ENCODE measurements around the gene SUOX.

SUOX gene

GRCh38 chr12:56028511-56029165 is 31.6 kb downstream of the SUOX start:
- DNase-seq, result no peak

DNA sequence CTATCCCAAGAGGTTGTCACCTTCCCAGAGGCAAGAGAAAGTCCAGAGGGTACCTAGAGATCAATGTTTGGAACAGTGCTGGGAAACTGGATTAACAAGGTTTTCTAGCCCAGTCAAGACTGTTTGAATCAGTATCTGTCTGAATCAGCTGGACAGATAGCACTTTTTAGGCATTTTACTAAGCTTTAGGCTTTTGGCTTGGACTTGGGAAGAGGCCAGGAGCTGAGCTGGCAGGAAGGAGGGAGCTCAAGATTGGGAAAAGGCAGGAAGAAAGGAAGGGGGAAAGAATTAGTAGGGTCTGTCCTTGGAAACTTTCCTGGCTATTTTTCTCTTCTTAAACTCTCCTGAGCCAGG is 32.1 kb downstream of the SUOX start:
- DNase-seq, result no peak

GRCh38 chr12:56029666-56030293 is 32.7 kb downstream of the SUOX start:
- DNase-seq, result no peak

GRCh38 chr12:56031987-56032386 is 34.9 kb downstream of the SUOX start:
- DNase-seq, result no peak

DNA sequence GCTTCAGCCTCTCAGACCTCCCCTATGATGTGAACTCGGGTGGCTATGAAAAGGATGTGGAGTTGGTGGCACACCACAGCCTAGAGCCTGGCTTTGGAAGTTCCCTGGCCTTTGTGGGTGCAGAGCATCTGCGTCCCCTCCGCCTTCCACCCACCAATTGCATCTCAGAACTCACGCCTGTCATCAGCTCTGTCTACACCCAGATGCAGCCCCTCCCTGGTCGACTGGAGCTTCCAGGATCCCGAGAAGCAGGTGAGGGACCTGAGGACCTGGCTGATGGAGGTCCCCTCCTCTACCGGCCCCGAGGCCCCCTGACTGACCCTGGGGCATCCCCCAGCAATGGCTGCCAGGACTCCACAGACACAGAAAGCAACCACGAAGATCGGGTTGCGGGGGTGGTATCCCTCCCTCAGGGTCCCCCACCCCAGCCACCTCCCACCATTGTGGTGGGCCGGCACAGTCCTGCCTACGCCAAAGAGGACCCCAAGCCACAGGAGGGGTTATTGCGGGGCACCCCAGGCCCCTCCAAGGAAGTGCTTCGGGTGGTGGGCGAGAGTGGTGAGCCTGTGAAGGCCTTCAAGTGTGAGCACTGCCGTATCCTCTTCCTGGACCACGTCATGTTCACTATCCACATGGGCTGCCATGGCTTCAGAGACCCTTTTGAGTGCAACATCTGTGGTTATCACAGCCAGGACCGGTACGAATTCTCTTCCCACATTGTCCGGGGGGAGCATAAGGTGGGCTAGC is 37.7 kb downstream of the SUOX start:
- DNase-seq, result no peak

DNA sequence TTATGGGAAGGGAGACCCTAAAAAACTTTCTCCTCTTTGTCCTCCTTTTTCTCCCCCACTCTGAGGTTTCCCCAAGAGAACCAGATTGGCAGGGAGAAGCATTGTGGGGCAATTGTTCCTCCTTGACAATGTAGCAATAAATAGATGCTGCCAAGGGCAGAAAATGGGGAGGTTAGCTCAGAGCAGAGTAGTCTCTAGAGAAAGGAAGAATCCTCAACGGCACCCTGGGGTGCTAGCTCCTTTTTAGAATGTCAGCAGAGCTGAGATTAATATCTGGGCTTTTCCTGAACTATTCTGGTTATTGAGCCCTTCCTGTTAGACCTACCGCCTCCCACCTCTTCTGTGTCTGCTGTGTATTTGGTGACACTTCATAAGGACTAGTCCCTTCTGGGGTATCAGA is 40.1 kb downstream of the SUOX start:
- DNase-seq, result no peak

DNA sequence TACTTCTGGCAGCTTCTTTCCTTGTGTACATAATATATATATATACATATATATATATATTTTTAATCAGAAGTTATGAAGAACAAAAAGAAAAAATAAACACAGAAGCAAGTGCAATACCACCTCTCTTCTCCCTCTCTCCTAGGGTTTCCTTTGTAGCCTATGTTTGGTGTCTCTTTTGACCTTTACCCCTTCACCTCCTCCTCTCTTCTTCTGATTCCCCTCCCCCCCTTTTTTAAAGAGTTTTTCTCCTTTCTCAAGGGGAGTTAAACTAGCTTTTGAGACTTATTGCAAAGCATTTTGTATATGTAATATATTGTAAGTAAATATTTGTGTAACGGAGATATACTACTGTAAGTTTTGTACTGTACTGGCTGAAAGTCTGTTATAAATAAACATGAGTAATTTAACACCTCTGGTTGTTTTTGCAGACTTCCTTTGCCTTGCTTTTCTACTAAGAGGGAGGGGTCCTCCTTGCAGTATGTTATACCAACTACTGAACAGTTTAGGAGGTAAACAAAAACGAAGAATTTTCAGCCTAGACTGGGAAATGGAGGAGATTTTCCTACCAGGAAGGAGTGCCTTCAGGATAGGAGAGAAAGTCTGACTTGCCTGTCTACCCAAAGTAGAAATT is 41.1 kb downstream of the SUOX start:
- DNase-seq, result no peak

GRCh38 chr12:56040151-56040550 is 43.1 kb downstream of the SUOX start:
- no peak for DNase-seq

DNA sequence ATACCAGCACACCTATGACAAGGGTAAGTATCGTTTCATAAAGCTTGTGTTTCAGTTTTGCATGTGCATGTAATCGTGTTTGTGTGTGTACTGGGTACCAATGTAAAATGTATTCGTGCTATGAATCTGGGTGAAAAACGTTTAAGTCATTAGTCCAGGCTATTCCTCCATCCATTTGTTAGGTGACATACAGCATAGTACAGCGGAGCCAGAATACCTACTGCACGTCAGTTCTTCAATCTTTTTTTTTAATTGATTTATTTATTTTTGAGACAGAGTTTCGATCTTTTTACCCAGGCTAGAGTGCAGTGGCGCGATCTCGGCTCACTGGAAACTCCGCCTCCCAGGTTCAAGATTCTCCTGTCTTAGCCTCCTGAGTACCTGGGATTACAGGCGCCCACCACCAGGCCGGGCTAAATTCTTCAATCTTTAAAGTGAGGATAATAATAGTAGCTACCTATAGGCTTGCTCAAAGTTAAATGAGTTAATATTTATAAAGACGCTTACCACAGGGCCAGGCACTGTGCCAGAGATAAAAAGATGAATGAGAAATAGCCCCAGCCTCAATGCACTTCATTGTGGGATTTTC is 44.0 kb downstream of the SUOX start:
- DNase-seq, result no peak

DNA sequence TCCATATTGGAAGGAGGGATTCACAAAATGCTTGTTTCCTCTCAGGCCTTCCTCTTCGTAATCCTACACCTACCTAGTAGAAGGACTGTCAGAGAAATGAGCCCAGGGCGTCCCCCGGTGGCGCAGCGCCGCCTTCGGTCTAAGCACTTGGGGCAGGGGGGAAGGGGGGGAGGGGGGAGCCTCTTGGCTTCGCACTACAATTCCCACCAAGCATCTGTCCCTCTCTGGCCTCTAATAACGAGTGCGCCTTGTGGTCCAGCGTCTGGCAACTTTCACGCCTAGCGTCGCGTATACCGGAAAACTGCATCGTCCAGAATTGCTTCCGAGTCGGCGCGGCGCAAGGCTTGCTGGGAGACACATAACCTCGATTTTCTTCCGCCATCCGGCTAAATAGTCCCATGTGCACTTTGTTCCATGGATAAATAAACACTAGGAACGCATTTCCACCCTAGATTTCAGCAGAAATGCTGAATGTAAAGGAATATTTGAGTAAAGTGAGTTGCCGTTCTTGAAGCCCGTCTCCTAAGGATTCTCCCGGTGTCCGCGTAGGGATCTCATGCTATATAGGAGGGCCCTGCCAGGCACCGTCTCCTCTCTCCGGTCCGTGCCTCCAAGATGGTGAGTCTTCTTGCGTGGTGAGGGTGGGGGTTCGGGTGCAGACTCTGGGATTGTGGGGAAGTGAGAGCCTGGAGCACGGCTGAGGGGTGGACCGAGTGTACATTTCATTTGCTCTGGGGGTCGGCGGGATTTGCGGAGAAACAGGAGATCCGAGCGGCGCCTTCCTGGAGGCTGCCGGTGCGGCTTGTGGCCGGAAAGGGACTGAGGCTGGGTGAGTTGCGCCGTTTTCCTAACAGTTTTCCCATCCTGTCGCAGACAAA is 44.7 kb downstream of the SUOX start, which contains the start of gene RPS26:
Gene RPS26, plus strand, starts transcription at position 367 of the 878 bp plus-strand sequence. Its CDS starts 249 bp downstream, at position 616.
- DNase-seq, result peak; percentile 99

- peak; percentile 25 for DNase-seq
Observed at GRCh38 chr12:56042430-56042813, 45.3 kb downstream of the SUOX start.

DNA sequence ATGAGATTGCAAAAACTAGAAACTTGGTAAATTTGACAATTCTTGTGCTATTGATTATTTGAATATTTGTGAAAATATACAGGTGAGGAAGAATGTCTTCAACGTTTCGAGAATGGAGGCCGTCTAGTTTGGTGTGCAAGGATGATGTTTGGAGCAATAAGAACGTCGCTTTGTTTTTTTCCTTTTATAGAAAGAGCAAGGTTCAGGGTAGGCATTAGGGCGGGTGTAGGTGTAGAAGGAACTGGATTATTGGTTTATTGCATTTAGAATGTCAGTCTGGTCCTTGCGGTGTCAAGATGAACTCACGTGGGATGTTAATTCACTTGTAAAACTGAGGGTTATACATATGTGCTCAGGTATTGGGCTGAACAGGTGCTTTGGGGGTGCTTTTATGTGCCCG is 45.8 kb downstream of the SUOX start:
- no peak for DNase-seq

- DNase-seq, result no peak
Observed at GRCh38 chr12:56046027-56046780, 49.1 kb downstream of the SUOX start.

- no peak for DNase-seq
Observed at GRCh38 chr12:56053407-56053893, 56.4 kb downstream of the SUOX start.

All from retina (tissue), 1 donor.